Activated naive CD8-positive, alpha-beta T cell (primary cell): ENCODE data around the gene FDCSP.

ENCODE experiments used
- H3K27ac Mint-ChIP-seq: one replicate; pipeline ENCODE4 v1.8.0; 2021; ENCODE audit warnings: mixed read lengths
- H3K27me3 Mint-ChIP-seq: one replicate; pipeline ENCODE4 v1.8.0; 2021; ENCODE audit warnings: mixed read lengths
- H3K36me3 Mint-ChIP-seq: one replicate; pipeline ENCODE4 v1.8.0; 2021; ENCODE audit warnings: mixed read lengths
- H3K4me1 Mint-ChIP-seq: one replicate; pipeline ENCODE4 v1.8.0; 2021; ENCODE audit warnings: low read depth, mixed read lengths
- H3K4me3 Mint-ChIP-seq: one replicate; pipeline ENCODE4 v1.8.0; 2021; ENCODE audit warnings: mild to moderate bottlenecking, mixed read lengths
- H3K9me3 Mint-ChIP-seq: one replicate; pipeline ENCODE4 v1.8.0; 2021; ENCODE audit warnings: low read depth, mixed read lengths

Gene FDCSP

GRCh38 chr4:70225824-70226223 is at the start of gene FDCSP:
Gene FDCSP (plus strand): TSS chr4:70226124. CDS start chr4:70231195, 5,071 bp downstream.
- Mint-ChIP-seq H3K4me1 (no peaks in the 10 kb centered on the region), H3K9me3 (no peaks in the 10 kb centered on the region), H3K4me3 (no peak within 1 kb of the TSS), H3K36me3 (no peaks in the 10 kb centered on the region), H3K27ac (no peak within 1 kb of the TSS), H3K27me3 (no peaks in the 10 kb centered on the region)

- no peaks in the 10 kb centered on the region for H3K9me3 Mint-ChIP-seq
- no peaks in the 10 kb centered on the region for H3K4me1 Mint-ChIP-seq
- H3K27me3 Mint-ChIP-seq: peaks cover under 1% of the 10 kb centered on the region
- no peak overlapping the region for H3K27ac Mint-ChIP-seq
- H3K4me3 Mint-ChIP-seq: no peak overlapping the region
- H3K36me3 Mint-ChIP-seq: no peaks in the 10 kb centered on the region
Observed at GRCh38 chr4:70177090-70177489, 48.8 kb upstream of the FDCSP start.

- no peaks in the 10 kb centered on the region for H3K9me3 Mint-ChIP-seq
- no peaks in the 10 kb centered on the region for H3K36me3 Mint-ChIP-seq
- H3K4me1 Mint-ChIP-seq: no peaks in the 10 kb centered on the region
- peaks cover 1% of the 10 kb centered on the region for H3K27me3 Mint-ChIP-seq
- H3K4me3 Mint-ChIP-seq: no peak overlapping the region
- no peak overlapping the region for H3K27ac Mint-ChIP-seq
Observed at GRCh38 chr4:70178075-70178660, 47.8 kb upstream of the FDCSP start.

GRCh38 chr4:70179811-70180210 is 46.1 kb upstream of the FDCSP start:
- Mint-ChIP-seq H3K27me3 (peaks cover 1% of the 10 kb centered on the region), H3K4me1 (no peaks in the 10 kb centered on the region), H3K36me3 (no peaks in the 10 kb centered on the region), H3K4me3 (no peak overlapping the region), H3K27ac (no peak overlapping the region), H3K9me3 (no peaks in the 10 kb centered on the region)

- H3K4me3 Mint-ChIP-seq: no peak overlapping the region
- no peaks in the 10 kb centered on the region for H3K4me1 Mint-ChIP-seq
- no peaks in the 10 kb centered on the region for H3K36me3 Mint-ChIP-seq
- H3K9me3 Mint-ChIP-seq: no peaks in the 10 kb centered on the region
- H3K27me3 Mint-ChIP-seq: peaks cover 1% of the 10 kb centered on the region
- H3K27ac Mint-ChIP-seq: no peak overlapping the region
Observed at GRCh38 chr4:70181864-70182263, 44.1 kb upstream of the FDCSP start.

GRCh38 chr4:70182517-70183167 is 43.3 kb upstream of the FDCSP start:
- Mint-ChIP-seq H3K36me3 (no peaks in the 10 kb centered on the region), H3K4me3 (no peak overlapping the region), H3K27me3 (peaks cover 1% of the 10 kb centered on the region), H3K4me1 (no peaks in the 10 kb centered on the region), H3K9me3 (no peaks in the 10 kb centered on the region), H3K27ac (no peak overlapping the region)

GRCh38 chr4:70183168-70183939 is 42.6 kb upstream of the FDCSP start:
- no peak overlapping the region for H3K4me3 Mint-ChIP-seq
- no peak overlapping the region for H3K27ac Mint-ChIP-seq
- H3K4me1 Mint-ChIP-seq: no peaks in the 10 kb centered on the region
- H3K27me3 Mint-ChIP-seq: peaks cover 1% of the 10 kb centered on the region
- no peaks in the 10 kb centered on the region for H3K9me3 Mint-ChIP-seq
- no peaks in the 10 kb centered on the region for H3K36me3 Mint-ChIP-seq

- Mint-ChIP-seq H3K4me1 (no peaks in the 10 kb centered on the region), H3K27ac (no peak overlapping the region), H3K9me3 (no peaks in the 10 kb centered on the region), H3K27me3 (peaks cover 1% of the 10 kb centered on the region), H3K36me3 (no peaks in the 10 kb centered on the region), H3K4me3 (no peak overlapping the region)
Observed at GRCh38 chr4:70183940-70184246, 42.0 kb upstream of the FDCSP start.

- Mint-ChIP-seq H3K4me1 (no peaks in the 10 kb centered on the region), H3K27me3 (no peaks in the 10 kb centered on the region), H3K36me3 (no peaks in the 10 kb centered on the region), H3K27ac (no peak overlapping the region), H3K4me3 (no peak overlapping the region), H3K9me3 (no peaks in the 10 kb centered on the region)
Observed at GRCh38 chr4:70187216-70187615, 38.7 kb upstream of the FDCSP start.

- H3K27me3 Mint-ChIP-seq: no peaks in the 10 kb centered on the region
- no peaks in the 10 kb centered on the region for H3K9me3 Mint-ChIP-seq
- no peak overlapping the region for H3K4me3 Mint-ChIP-seq
- H3K27ac Mint-ChIP-seq: no peak overlapping the region
- H3K36me3 Mint-ChIP-seq: no peaks in the 10 kb centered on the region
- no peaks in the 10 kb centered on the region for H3K4me1 Mint-ChIP-seq
Observed at GRCh38 chr4:70190579-70190978, 35.3 kb upstream of the FDCSP start.

- no peaks in the 10 kb centered on the region for H3K9me3 Mint-ChIP-seq
- H3K36me3 Mint-ChIP-seq: no peaks in the 10 kb centered on the region
- H3K27me3 Mint-ChIP-seq: no peaks in the 10 kb centered on the region
- H3K4me1 Mint-ChIP-seq: no peaks in the 10 kb centered on the region
- H3K27ac Mint-ChIP-seq: no peak overlapping the region
- H3K4me3 Mint-ChIP-seq: no peak overlapping the region
Observed at GRCh38 chr4:70191647-70192046, 34.3 kb upstream of the FDCSP start.

- Mint-ChIP-seq H3K4me1 (no peaks in the 10 kb centered on the region), H3K27me3 (no peaks in the 10 kb centered on the region), H3K9me3 (no peaks in the 10 kb centered on the region), H3K4me3 (no peak overlapping the region), H3K27ac (no peak overlapping the region), H3K36me3 (no peaks in the 10 kb centered on the region)
Observed at GRCh38 chr4:70192895-70193294, 33.0 kb upstream of the FDCSP start.

- no peak within 1 kb of the TSS for H3K27ac Mint-ChIP-seq
- H3K9me3 Mint-ChIP-seq: no peaks in the 10 kb centered on the region
- no peaks in the 10 kb centered on the region for H3K27me3 Mint-ChIP-seq
- no peak within 1 kb of the TSS for H3K4me3 Mint-ChIP-seq
- H3K36me3 Mint-ChIP-seq: no peaks in the 10 kb centered on the region
- H3K4me1 Mint-ChIP-seq: no peaks in the 10 kb centered on the region
Observed at GRCh38 chr4:70195425-70195824, 30.5 kb upstream of the FDCSP start, which contains the start of gene ODAM. Gene ODAM (plus strand): TSS chr4:70195725. CDS start chr4:70196544, 819 bp downstream.

GRCh38 chr4:70196857-70197256 is 29.1 kb upstream of the FDCSP start:
- no peak overlapping the region for H3K27ac Mint-ChIP-seq
- no peaks in the 10 kb centered on the region for H3K4me1 Mint-ChIP-seq
- H3K9me3 Mint-ChIP-seq: no peaks in the 10 kb centered on the region
- H3K4me3 Mint-ChIP-seq: no peak overlapping the region
- H3K27me3 Mint-ChIP-seq: no peaks in the 10 kb centered on the region
- H3K36me3 Mint-ChIP-seq: no peaks in the 10 kb centered on the region

GRCh38 chr4:70197842-70198241 is 28.1 kb upstream of the FDCSP start:
- no peaks in the 10 kb centered on the region for H3K4me1 Mint-ChIP-seq
- no peak overlapping the region for H3K4me3 Mint-ChIP-seq
- no peaks in the 10 kb centered on the region for H3K36me3 Mint-ChIP-seq
- H3K27me3 Mint-ChIP-seq: no peaks in the 10 kb centered on the region
- no peaks in the 10 kb centered on the region for H3K9me3 Mint-ChIP-seq
- H3K27ac Mint-ChIP-seq: no peak overlapping the region
